IMR-90 (cell line): ENCODE results near the gene RAB6C. TPM values are rescaled to one million over a fixed set of nuclear protein-coding genes. Genes with fewer than 3 reads are reported as not detected.
"Not testable (repeated sequence)": the region's sequence is repeated elsewhere in the genome, so short reads cannot be mapped to it uniquely, and the experiment has no call there.

Experiments used
- ATAC-seq: fragments of 200-7000 bp; cut with Tn5 transposase; 2 replicates; pipeline ENCODE4 v1.9.1; 2020; ENCODE audit warnings: low read depth, mild to moderate bottlenecking, moderate library complexity
- BruUV-seq: library from RNA; stranded (reverse); fragments of 400-500 nt; replicated peaks from 2 replicates; lab custom pipeline; 2021; lab: Mats Ljungman, UMichigan
- CTCF ChIA-PET: fragments of 300-600 bp; formaldehyde crosslinking; extraction: SDS; loops from one replicate; lab custom pipeline; 2021; ENCODE audit warnings: antibody characterized with exemption; lab: Yijun Ruan, JAX
- POLR2A ChIA-PET: fragments of 300-600 bp; sonication (Branson Sonifier 250); formaldehyde crosslinking; loops from one replicate; lab custom pipeline; 2022; ENCODE audit warnings: antibody characterized with exemption; ENCODE audit not compliant: unreplicated experiment; lab: Charles Lee
- DNase-seq: peaks from one replicate; pipeline ENCODE4 v3.0.0; 2013
- H2AFZ ChIP-seq: replicated peaks from 2 replicates; pipeline ENCODE3; 2013; ENCODE audit warnings: low read length, mild to moderate bottlenecking; ENCODE audit not compliant: poor library complexity
- H2AK5ac ChIP-seq: 2 replicates; pipeline ENCODE4 v1.6.1; 2013; ENCODE audit warnings: low read depth, low read length, inconsistent platforms
- H2AK9ac ChIP-seq: replicated peaks from 2 replicates; pipeline ENCODE3; 2013; ENCODE audit warnings: mild to moderate bottlenecking, low read depth, low read length, moderate library complexity; ENCODE audit not compliant: poor library complexity
- H2BK120ac ChIP-seq: 2 replicates; pipeline ENCODE4 v1.6.1; 2013; ENCODE audit warnings: low read depth, low read length, inconsistent platforms
- H2BK15ac ChIP-seq: 3 replicates; pipeline ENCODE4 v1.6.1; 2013; ENCODE audit warnings: low read depth, low read length, inconsistent platforms
- H2BK20ac ChIP-seq: 2 replicates; pipeline ENCODE4 v1.6.1; 2013; ENCODE audit warnings: low read depth, mild to moderate bottlenecking, inconsistent platforms, low read length, moderate library complexity
- H2BK5ac ChIP-seq: 2 replicates; pipeline ENCODE4 v1.6.1; 2013; ENCODE audit warnings: mild to moderate bottlenecking, low read depth, low read length, inconsistent platforms; ENCODE audit not compliant: poor library complexity, severe bottlenecking
- H3K14ac ChIP-seq: replicated peaks from 2 replicates; pipeline ENCODE4 v1.6.1; 2013; ENCODE audit warnings: low read depth, low read length, inconsistent platforms
- H3K18ac ChIP-seq: 2 replicates; pipeline ENCODE4 v1.6.1; 2013; ENCODE audit warnings: low read depth, low read length, control low read depth
- H3K23ac ChIP-seq: 2 replicates; pipeline ENCODE4 v1.6.1; 2013; ENCODE audit warnings: low read depth, low read length, inconsistent platforms
- H3K27ac ChIP-seq: 2 replicates; pipeline ENCODE4 v1.5.1; 2013; ENCODE audit warnings: mild to moderate bottlenecking, control low read depth, low read length; ENCODE audit not compliant: insufficient read depth
- H3K27me3 ChIP-seq: 2 replicates; pipeline ENCODE4 v1.6.1; 2013; ENCODE audit warnings: low read length; ENCODE audit not compliant: control insufficient read depth, insufficient read depth
- H3K36me3 ChIP-seq: 2 replicates; pipeline ENCODE4 v1.6.1; 2013; ENCODE audit warnings: low read length, mixed read lengths; ENCODE audit not compliant: control insufficient read depth, insufficient read depth
- H3K4ac ChIP-seq: 2 replicates; pipeline ENCODE4 v1.6.1; 2013; ENCODE audit warnings: low read depth, low read length, inconsistent platforms
- H3K4me1 ChIP-seq: 2 replicates; pipeline ENCODE4 v1.6.1; 2013; ENCODE audit warnings: low read length, mixed read lengths; ENCODE audit not compliant: control insufficient read depth, insufficient read depth
- H3K4me2 ChIP-seq: 2 replicates; pipeline ENCODE4 v1.6.1; 2013; ENCODE audit warnings: low read depth, mild to moderate bottlenecking, control low read depth, low read length, moderate library complexity
- H3K4me3 ChIP-seq: 2 replicates; pipeline ENCODE4 v1.5.1; 2013; ENCODE audit warnings: low read depth, mild to moderate bottlenecking, control low read depth, low read length, moderate library complexity; ENCODE audit not compliant: insufficient read depth
- H3K56ac ChIP-seq: 2 replicates; pipeline ENCODE4 v1.6.1; 2013; ENCODE audit warnings: low read length, inconsistent platforms; ENCODE audit not compliant: insufficient read depth; ENCODE audit errors: extremely low read depth
- H3K79me1 ChIP-seq, 2 experiments: 2 replicates each; pipeline ENCODE4 v1.6.1; 2013; ENCODE audit warnings: low read length in 2 of 2, inconsistent platforms in 1 of 2, low read depth in 1 of 2
- H3K9ac ChIP-seq: 2 replicates; pipeline ENCODE4 v1.6.1; 2013; ENCODE audit warnings: low read depth, low read length, control low read depth
- H3K9me1 ChIP-seq: 2 replicates; pipeline ENCODE4 v1.6.1; 2013; ENCODE audit warnings: low read length, inconsistent platforms; ENCODE audit not compliant: insufficient read depth
- H3K9me3 ChIP-seq: 2 replicates; pipeline ENCODE4 v1.6.1; 2013; ENCODE audit warnings: low read length; ENCODE audit not compliant: control insufficient read depth, insufficient read depth
- H4K20me1 ChIP-seq: 2 replicates; pipeline ENCODE4 v1.6.1; 2013; ENCODE audit warnings: low read length, inconsistent platforms; ENCODE audit not compliant: insufficient read depth
- H4K5ac ChIP-seq: 2 replicates; pipeline ENCODE4 v1.6.1; 2013; ENCODE audit warnings: mild to moderate bottlenecking, low read depth, low read length, control low read depth
- H4K8ac ChIP-seq, 2 experiments: 2 replicates each; pipeline ENCODE4 v1.6.1; 2013; ENCODE audit warnings: low read depth in 2 of 2, low read length in 2 of 2, control low read depth in 1 of 2, inconsistent platforms in 1 of 2
- H4K91ac ChIP-seq: 2 replicates; pipeline ENCODE4 v1.6.1; 2013; ENCODE audit warnings: low read depth, low read length, inconsistent platforms; ENCODE audit not compliant: insufficient read depth
- BHLHE40 ChIP-seq: fragments of 150-350 bp; IDR thresholded peaks from 2 replicates; pipeline ENCODE4 v1.6.1; 2016; ENCODE audit warnings: mild to moderate bottlenecking, low read depth, low read length
- CEBPB ChIP-seq: IDR thresholded peaks from 2 replicates; pipeline ENCODE4 v1.6.1; 2012; ENCODE audit warnings: low read depth, low read length, improper control_type of control experiment
- MAZ ChIP-seq: IDR thresholded peaks from 2 replicates; pipeline ENCODE4 v1.6.1; 2012; ENCODE audit warnings: low read depth, mild to moderate bottlenecking, low read length, improper control_type of control experiment, moderate library complexity, borderline replicate concordance
- POLR2A ChIP-seq: IDR thresholded peaks from 2 replicates; pipeline ENCODE4 v1.6.1; 2012; ENCODE audit warnings: mild to moderate bottlenecking, low read depth, low read length
- RCOR1 ChIP-seq: IDR thresholded peaks from 2 replicates; pipeline ENCODE4 v1.6.1; 2012; ENCODE audit warnings: mild to moderate bottlenecking, low read length, improper control_type of control experiment; ENCODE audit not compliant: insufficient replicate concordance
- WGBS, 2 experiments: methylation state at CpG; one replicate each; pipeline versions ENCODE4 v1.1.5 to v1.1.7; 2013; ENCODE audit warnings: missing lambda C conversion rate in 2 of 2; ENCODE audit not compliant: insufficient read length in 1 of 2; ENCODE audit errors: extremely low coverage in 2 of 2; 5-methylcytosine and 5-hydroxymethylcytosine counted together
- dilution Hi-C: fragments of 300-500 bp; cut with HindIII; formaldehyde crosslinking; loops from one replicate; pipeline ENCODE4 v1.14.3; 2018; ENCODE audit warnings: low sequenced_read_pairs; ENCODE audit not compliant: unreplicated experiment
- in situ Hi-C: fragments of 300-500 bp; cut with MboI; formaldehyde crosslinking; loops from 3 replicates; pipeline ENCODE4 v1.14.3; 2019; ENCODE audit warnings: low sequenced_read_pairs, inconsistent platforms, mixed read lengths
- intact Hi-C: fragments of 100-400 bp; cut with micrococcal nuclease; formaldehyde crosslinking; loops from 2 replicates; pipeline ENCODE4 v1.10.0; 2022
- polyA plus RNA-seq, 3 experiments: library from polyadenylated mRNA; depleted of rRNA; stranded (reverse); fragments of >200 nt; gene quantifications; 2 replicates each; pipeline ENCODE4 v1.2.3, GENCODE V29; 2012; ENCODE audit warnings: low replicate concordance in 1 of 3
- total RNA-seq: library from RNA; depleted of rRNA; stranded (reverse); fragments of >200 nt; gene quantifications from 2 replicates; pipeline ENCODE4 v1.2.3, GENCODE V29; 2012

Gene RAB6C
- total and polyA plus RNA-seq, 2 of the 4 experiments (the other 2 are of a cell fraction) = not detected

DNA sequence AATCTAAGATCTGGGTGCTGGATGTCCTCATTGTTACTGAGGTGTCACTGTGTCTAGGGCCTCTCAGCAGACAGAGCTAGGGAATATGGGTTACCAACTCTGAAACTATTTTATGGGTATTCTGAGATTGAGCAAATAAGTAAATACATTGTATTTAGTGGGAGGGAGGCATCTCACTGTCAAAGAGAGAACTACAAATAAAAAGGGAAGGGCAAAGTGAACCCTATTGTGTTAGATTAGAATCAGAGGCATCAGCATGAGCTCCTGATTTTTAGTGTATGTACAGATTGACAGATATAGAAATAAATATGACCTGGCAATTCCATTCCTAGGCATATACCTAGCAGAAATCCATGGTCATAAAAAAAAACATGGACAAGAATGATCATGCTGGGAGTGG is 33.9 kb upstream of the RAB6C start:
- H2BK15ac ChIP-seq = no peak overlapping the region
- CTCF ChIA-PET = no interaction called here
- DNase-seq (no peak), ATAC-seq (no peak)
- no peak overlapping the region for H4K5ac ChIP-seq
- H4K91ac ChIP-seq = no peak overlapping the region
- intact Hi-C loops = no loop called here
- no peak overlapping the region for H3K4me2 ChIP-seq
- no peak overlapping the region for H2AK5ac ChIP-seq
- H3K4me3 ChIP-seq = no peak overlapping the region
- no peak overlapping the region for H3K27ac ChIP-seq
- H3K56ac ChIP-seq = no peak overlapping the region
- H3K27me3 ChIP-seq = no peaks in the 10 kb centered on the region
- no peak overlapping the region for H3K4ac ChIP-seq
- H3K79me1 ChIP-seq = no peaks in the 10 kb centered on the region
- H2BK5ac ChIP-seq = no peak overlapping the region
- H3K4me1 ChIP-seq = no peaks in the 10 kb centered on the region
- no peaks in the 10 kb centered on the region for H4K20me1 ChIP-seq
- no peak overlapping the region for H2BK20ac ChIP-seq
- no peak overlapping the region for H2AFZ ChIP-seq
- H2AK9ac ChIP-seq = no peak overlapping the region
- no peak overlapping the region for H4K8ac ChIP-seq
- H3K9ac ChIP-seq = no peak overlapping the region
- H3K14ac ChIP-seq = no peak overlapping the region
- H3K18ac ChIP-seq = no peak overlapping the region
- TF ChIP-seq BHLHE40 = no peak
- no peak for TF ChIP-seq POLR2A
- no peak for TF ChIP-seq RCOR1
- no peak for TF ChIP-seq CEBPB
- no peak for TF ChIP-seq MAZ
- no peaks in the 10 kb centered on the region for H3K9me1 ChIP-seq
- H3K9me3 ChIP-seq = no peaks in the 10 kb centered on the region
- in situ Hi-C loops = no loop called here
- BruUV-seq = no TSS peak
- dilution Hi-C loops = no loop called here
- no peaks in the 10 kb centered on the region for H3K36me3 ChIP-seq
- H3K23ac ChIP-seq = no peak overlapping the region
- POLR2A ChIA-PET = no interaction called here
- no peak overlapping the region for H2BK120ac ChIP-seq

GRCh38 chr2:129947712-129948111 is 31.8 kb upstream of the RAB6C start:
- in situ Hi-C loops, H3K36me3 ChIP-seq, H3K4me2 ChIP-seq, H3K4ac ChIP-seq, ATAC-seq, H2BK120ac ChIP-seq, H3K56ac ChIP-seq, BruUV-seq, H4K8ac ChIP-seq, intact Hi-C loops, H4K91ac ChIP-seq, H3K4me1 ChIP-seq, H3K23ac ChIP-seq, H3K9me3 ChIP-seq, H2AK9ac ChIP-seq, H2BK20ac ChIP-seq, CTCF ChIA-PET, H4K5ac ChIP-seq, H4K20me1 ChIP-seq, H2BK15ac ChIP-seq, H3K79me1 ChIP-seq, H3K4me3 ChIP-seq, H3K27me3 ChIP-seq, dilution Hi-C loops, H2AFZ ChIP-seq, H2AK5ac ChIP-seq, H3K18ac ChIP-seq, H3K14ac ChIP-seq, H3K27ac ChIP-seq, H3K9me1 ChIP-seq, H3K9ac ChIP-seq, POLR2A ChIA-PET, DNase-seq, H2BK5ac ChIP-seq: not testable (repeated sequence)
- WGBS, 2 experiments = no CpG with 5 or more reads among the region's 2 CpGs
